Measurements from ENCODE around the gene SENP2. TPM values are rescaled to one million over a fixed set of nuclear protein-coding genes. Genes with fewer than 3 reads are reported as not detected.
"Not testable (repeated sequence)": the region's sequence is repeated elsewhere in the genome, so short reads cannot be mapped to it uniquely, and the experiment has no call there.

SENP2 gene
- total RNA-seq, 1 experiment from 2014 or later, result 34.1 TPM

GRCh38 chr3:185629554-185630181 is 43.6 kb downstream of the SENP2 start:
- H3K27ac ChIP-seq, result no peak overlapping the region
- H3K36me3 ChIP-seq, result peaks cover 9% of the 10 kb centered on the region; the same call in 1 of the 2 replicates
- DNase-seq, result no peak
- no peaks in the 10 kb centered on the region for H3K27me3 ChIP-seq
- H3K9me3 ChIP-seq (replicated peaks), result no peaks in the 10 kb centered on the region
- no peak overlapping the region for H3K4me3 ChIP-seq
- no peaks in the 10 kb centered on the region for H3K4me1 ChIP-seq

- H3K4me3 ChIP-seq, result no peak overlapping the region
- no peak overlapping the region for H3K27ac ChIP-seq
- H3K9me3 ChIP-seq (replicated peaks), result no peaks in the 10 kb centered on the region
- H3K27me3 ChIP-seq, result no peaks in the 10 kb centered on the region
- H3K4me1 ChIP-seq, result no peaks in the 10 kb centered on the region
- peaks cover 9% of the 10 kb centered on the region; the same call in 1 of the 2 replicates for H3K36me3 ChIP-seq
- no peak for DNase-seq
These were observed 44.1 kb downstream of the SENP2 start for GRCh38 chr3:185630182-185630622.

- Histone ChIP-seq H3K36me3 (peaks cover 9% of the 10 kb centered on the region; the same call in 1 of the 2 replicates), H3K27me3 (no peaks in the 10 kb centered on the region), H3K27ac (no peak overlapping the region), H3K9me3 (replicated peaks) (no peaks in the 10 kb centered on the region), H3K4me1 (no peaks in the 10 kb centered on the region), H3K4me3 (no peak overlapping the region)
- no peak for DNase-seq
These were observed 45.0 kb downstream of the SENP2 start for GRCh38 chr3:185631108-185631507.

GRCh38 chr3:185631508-185632206 is 45.6 kb downstream of the SENP2 start:
- Histone ChIP-seq H3K9me3 (replicated peaks) (no peaks in the 10 kb centered on the region), H3K36me3 (peaks cover 6% of the 10 kb centered on the region; the same call in 1 of the 2 replicates), H3K27me3 (no peaks in the 10 kb centered on the region), H3K4me1 (no peaks in the 10 kb centered on the region), H3K27ac (no peak overlapping the region), H3K4me3 (no peak overlapping the region)
- DNase-seq, result no peak

GRCh38 chr3:185632996-185633395 is 46.9 kb downstream of the SENP2 start:
- H3K9me3 ChIP-seq (replicated peaks), result no peaks in the 10 kb centered on the region
- no peak overlapping the region for H3K4me3 ChIP-seq
- H3K27ac ChIP-seq, result no peak overlapping the region
- H3K27me3 ChIP-seq, result no peaks in the 10 kb centered on the region
- no peak for DNase-seq
- H3K36me3 ChIP-seq, result no peaks in the 10 kb centered on the region; the same call in 1 of the 2 replicates
- H3K4me1 ChIP-seq, result no peaks in the 10 kb centered on the region

GRCh38 chr3:185637388-185637787 is 51.3 kb downstream of the SENP2 start:
- Histone ChIP-seq H3K9me3 (replicated peaks) (no peaks in the 10 kb centered on the region), H3K27ac (no peak overlapping the region), H3K27me3 (no peaks in the 10 kb centered on the region), H3K4me3 (no peak overlapping the region), H3K36me3 (peaks cover 5% of the 10 kb centered on the region; the same call in 1 of the 2 replicates), H3K4me1 (no peaks in the 10 kb centered on the region)
- no peak for DNase-seq

GRCh38 chr3:185638651-185639050 is 52.6 kb downstream of the SENP2 start:
- H3K4me1 ChIP-seq; DNase-seq; H3K9me3 ChIP-seq (replicated peaks); H3K4me3 ChIP-seq; H3K27me3 ChIP-seq; H3K36me3 ChIP-seq; H3K27ac ChIP-seq: not testable (repeated sequence)

GRCh38 chr3:185639632-185640206 is 53.6 kb downstream of the SENP2 start:
- DNase-seq, result no peak
- Histone ChIP-seq H3K4me3 (no peak overlapping the region), H3K36me3 (peaks cover 5% of the 10 kb centered on the region; the same call in 1 of the 2 replicates), H3K4me1 (no peaks in the 10 kb centered on the region), H3K27ac (no peak overlapping the region), H3K9me3 (replicated peaks) (no peaks in the 10 kb centered on the region), H3K27me3 (no peaks in the 10 kb centered on the region)

- Histone ChIP-seq H3K27me3 (no peaks in the 10 kb centered on the region), H3K4me3 (no peak overlapping the region), H3K27ac (no peak overlapping the region), H3K4me1 (no peaks in the 10 kb centered on the region), H3K9me3 (replicated peaks) (no peaks in the 10 kb centered on the region), H3K36me3 (peaks cover 5% of the 10 kb centered on the region; the same call in 1 of the 2 replicates)
- DNase-seq, result no peak
These were observed 54.2 kb downstream of the SENP2 start for GRCh38 chr3:185640308-185640707.

GRCh38 chr3:185645191-185645590 is 59.1 kb downstream of the SENP2 start:
- H3K27me3 ChIP-seq; DNase-seq; H3K9me3 ChIP-seq (replicated peaks); H3K4me1 ChIP-seq; H3K27ac ChIP-seq; H3K4me3 ChIP-seq: not testable (repeated sequence)
- peaks cover 19% of the 10 kb centered on the region for H3K36me3 ChIP-seq

GRCh38 chr3:185645596-185646381 is 59.7 kb downstream of the SENP2 start:
- H3K27me3 ChIP-seq, result no peaks in the 10 kb centered on the region
- H3K9me3 ChIP-seq (replicated peaks), result no peaks in the 10 kb centered on the region
- no peak overlapping the region for H3K4me3 ChIP-seq
- no peak overlapping the region for H3K27ac ChIP-seq
- DNase-seq, result no peak
- H3K4me1 ChIP-seq, result no peaks in the 10 kb centered on the region
- peaks cover 24% of the 10 kb centered on the region for H3K36me3 ChIP-seq

- no peaks in the 10 kb centered on the region for H3K27me3 ChIP-seq
- no peak for DNase-seq
- H3K4me3 ChIP-seq, result no peak overlapping the region
- no peaks in the 10 kb centered on the region for H3K9me3 ChIP-seq (replicated peaks)
- no peak overlapping the region for H3K27ac ChIP-seq
- peaks cover 24% of the 10 kb centered on the region for H3K36me3 ChIP-seq
- no peaks in the 10 kb centered on the region for H3K4me1 ChIP-seq
These were observed 60.5 kb downstream of the SENP2 start for GRCh38 chr3:185646382-185647133.

- peaks cover 20% of the 10 kb centered on the region for H3K36me3 ChIP-seq
- no peaks in the 10 kb centered on the region for H3K27me3 ChIP-seq
- no peak for DNase-seq
- no peak overlapping the region for H3K27ac ChIP-seq
- H3K4me1 ChIP-seq, result no peaks in the 10 kb centered on the region
- H3K9me3 ChIP-seq (replicated peaks), result no peaks in the 10 kb centered on the region
- no peak overlapping the region for H3K4me3 ChIP-seq
These were observed 61.2 kb downstream of the SENP2 start for GRCh38 chr3:185647134-185647879.

- Histone ChIP-seq H3K9me3 (replicated peaks) (no peaks in the 10 kb centered on the region), H3K4me3 (no peak overlapping the region), H3K4me1 (no peaks in the 10 kb centered on the region), H3K27me3 (no peaks in the 10 kb centered on the region), H3K36me3 (peaks cover 19% of the 10 kb centered on the region), H3K27ac (no peak overlapping the region)
- no peak for DNase-seq
These were observed 61.8 kb downstream of the SENP2 start for GRCh38 chr3:185647880-185648210.

All from SJCRH30 (cell line).